ENCODE results near the gene OPA1. TPM values are rescaled to one million over a fixed set of nuclear protein-coding genes. Genes with fewer than 3 reads are reported as not detected.

The OPA1 gene
- total and polyA plus RNA-seq, 8 donors = 12.1 to 198 (median 41.7) TPM

GRCh38 chr3:193730511-193730910 is 137.5 kb downstream of the OPA1 start:
- no peak for DNase-seq
- intact Hi-C loops (cut with DNase I; ENCODE audit: low total_unique reads) = no loop called here
- Histone ChIP-seq H3K4me1 (no peaks in the 10 kb centered on the region), H3K27ac (no peak overlapping the region), H3K36me3 (no peaks in the 10 kb centered on the region), H3K4me3 (no peak overlapping the region), H3K27me3 (no peaks in the 10 kb centered on the region), H3K9me3 (no peaks in the 10 kb centered on the region)
- TF ChIP-seq EP300 (IDR thresholded peaks at IDR 0.05) (no peak), POLR2A (IDR thresholded peaks at IDR 0.05) (no peak), CTCF (IDR thresholded peaks at IDR 0.05) (no peak), POLR2AphosphoS5 (IDR thresholded peaks at IDR 0.05) (no peak)
- WGBS, 5 donors = 58 to 70% (median 66%) methylated on average over 7 to 8 of the region's 8 CpGs

DNA sequence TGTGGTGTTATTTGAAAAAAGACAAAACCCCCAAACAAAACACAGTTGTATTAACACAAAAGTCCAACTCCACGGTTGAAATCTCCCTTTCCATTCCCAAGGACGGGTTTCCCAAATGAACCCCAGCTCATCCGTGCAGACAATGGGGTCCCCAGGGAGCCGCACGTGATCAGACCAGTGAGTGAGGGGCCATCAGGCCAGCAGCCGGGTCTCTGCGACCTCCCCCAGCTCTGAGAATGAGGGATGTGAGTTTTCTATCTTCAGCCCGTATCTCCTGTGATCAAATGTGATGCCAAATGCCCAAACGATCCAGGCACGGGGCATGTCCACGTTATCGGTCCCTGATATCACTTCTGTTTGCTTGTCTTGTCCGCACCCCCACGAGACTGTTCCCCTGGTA is 138.0 kb downstream of the OPA1 start:
- no peaks in the 10 kb centered on the region for H3K27me3 ChIP-seq
- H3K36me3 ChIP-seq = no peaks in the 10 kb centered on the region
- 70 to 80% (median 77%) methylated on average over 14 of the region's 14 CpGs for WGBS, 5 donors
- intact Hi-C loops (cut with DNase I; ENCODE audit: low total_unique reads) = no loop called here
- no peak for DNase-seq
- no peak overlapping the region for H3K27ac ChIP-seq
- no peaks in the 10 kb centered on the region for H3K9me3 ChIP-seq
- H3K4me1 ChIP-seq = no peaks in the 10 kb centered on the region
- H3K4me3 ChIP-seq = no peak overlapping the region
- TF ChIP-seq POLR2A (IDR thresholded peaks at IDR 0.05) = no peak
- no peak for TF ChIP-seq POLR2AphosphoS5 (IDR thresholded peaks at IDR 0.05)

GRCh38 chr3:193731656-193732055 is 138.6 kb downstream of the OPA1 start:
- H3K4me3 ChIP-seq = no peak overlapping the region
- TF ChIP-seq CTCF (IDR thresholded peaks at IDR 0.05) (no peak), POLR2AphosphoS5 (IDR thresholded peaks at IDR 0.05) (no peak), POLR2A (IDR thresholded peaks at IDR 0.05) (no peak), EP300 (IDR thresholded peaks at IDR 0.05) (no peak)
- WGBS, 5 donors = 62 to 64% (median 63%) methylated on average over 4 of the region's 4 CpGs
- H3K27ac ChIP-seq = no peak overlapping the region
- H3K9me3 ChIP-seq = no peaks in the 10 kb centered on the region
- no peak for DNase-seq
- no peaks in the 10 kb centered on the region for H3K27me3 ChIP-seq
- H3K4me1 ChIP-seq = no peaks in the 10 kb centered on the region
- no peaks in the 10 kb centered on the region for H3K36me3 ChIP-seq
- intact Hi-C loops (cut with DNase I; ENCODE audit: low total_unique reads) = no loop called here

DNA sequence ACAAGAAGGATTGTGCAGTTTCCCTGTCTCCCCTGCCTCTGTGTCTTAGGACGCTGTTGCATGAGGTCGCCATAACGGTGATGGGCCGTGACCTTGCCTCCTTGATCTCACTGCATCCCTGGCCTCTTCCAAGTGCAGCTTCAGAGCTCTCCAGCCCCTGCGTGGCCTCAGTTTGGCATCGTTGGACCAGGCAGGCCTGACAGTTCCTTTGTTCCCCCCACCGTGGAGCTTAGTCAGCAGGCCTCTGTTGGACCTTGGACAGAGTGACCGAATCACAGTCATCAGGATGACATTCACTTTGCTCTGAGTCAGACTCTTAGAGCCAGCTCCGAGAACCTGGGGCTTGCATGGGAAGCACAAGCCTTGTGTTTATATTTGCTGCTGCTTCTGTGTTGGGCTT is 139.4 kb downstream of the OPA1 start:
- WGBS, 5 donors = 69 to 78% (median 74%) methylated on average over 6 to 9 of the region's 9 CpGs
- Histone ChIP-seq H3K36me3 (no peaks in the 10 kb centered on the region), H3K27ac (no peak overlapping the region), H3K27me3 (no peaks in the 10 kb centered on the region), H3K4me3 (no peak overlapping the region), H3K4me1 (no peaks in the 10 kb centered on the region), H3K9me3 (no peaks in the 10 kb centered on the region)
- peak in 1 of 2 donors; percentile 44 for DNase-seq
- intact Hi-C loops (cut with DNase I; ENCODE audit: low total_unique reads) = no loop called here
- TF ChIP-seq CTCF (IDR thresholded peaks at IDR 0.05) (no peak), EP300 (IDR thresholded peaks at IDR 0.05) (no peak), POLR2AphosphoS5 (IDR thresholded peaks at IDR 0.05) (no peak), POLR2A (IDR thresholded peaks at IDR 0.05) (no peak)

GRCh38 chr3:193732827-193733226 is 139.8 kb downstream of the OPA1 start:
- H3K36me3 ChIP-seq = no peaks in the 10 kb centered on the region
- H3K27ac ChIP-seq = no peak overlapping the region
- DNase-seq = no peak
- H3K9me3 ChIP-seq = no peaks in the 10 kb centered on the region
- TF ChIP-seq POLR2AphosphoS5 (IDR thresholded peaks at IDR 0.05) = no peak
- no peak for TF ChIP-seq EP300 (IDR thresholded peaks at IDR 0.05)
- TF ChIP-seq CTCF (IDR thresholded peaks at IDR 0.05) = no peak
- no peak for TF ChIP-seq POLR2A (IDR thresholded peaks at IDR 0.05)
- no peaks in the 10 kb centered on the region for H3K4me1 ChIP-seq
- WGBS, 5 donors = 87 to 94% (median 89%) methylated on average over 2 of the region's 2 CpGs
- no peaks in the 10 kb centered on the region for H3K27me3 ChIP-seq
- H3K4me3 ChIP-seq = no peak overlapping the region
- intact Hi-C loops (cut with DNase I; ENCODE audit: low total_unique reads) = no loop called here

Measured in stomach (tissue), 9 donors.